DND-41 (cell line): Measurements from ENCODE around the gene TEC.

Experiments used
- CTCF ChIP-seq: IDR thresholded peaks from 2 replicates; pipeline ENCODE4 v1.5.1; 2012; ENCODE audit warnings: borderline replicate concordance, low read length, moderate library complexity, mild to moderate bottlenecking; ENCODE audit not compliant: poor library complexity, severe bottlenecking; ENCODE audit errors: extremely low read depth
- EZH2 ChIP-seq: IDR thresholded peaks from 3 replicates; pipeline ENCODE4 v1.6.1; 2012; ENCODE audit warnings: borderline replicate concordance, low read depth, mild to moderate bottlenecking, moderate library complexity, low read length, inconsistent platforms; ENCODE audit not compliant: severe bottlenecking

GRCh38 chr4:48130100-48130499 lies 139.5 kb downstream of the TEC start:
- TF ChIP-seq CTCF (no peak), EZH2 (no peak)
